ENCODE results near the gene CDC20.

DNA sequence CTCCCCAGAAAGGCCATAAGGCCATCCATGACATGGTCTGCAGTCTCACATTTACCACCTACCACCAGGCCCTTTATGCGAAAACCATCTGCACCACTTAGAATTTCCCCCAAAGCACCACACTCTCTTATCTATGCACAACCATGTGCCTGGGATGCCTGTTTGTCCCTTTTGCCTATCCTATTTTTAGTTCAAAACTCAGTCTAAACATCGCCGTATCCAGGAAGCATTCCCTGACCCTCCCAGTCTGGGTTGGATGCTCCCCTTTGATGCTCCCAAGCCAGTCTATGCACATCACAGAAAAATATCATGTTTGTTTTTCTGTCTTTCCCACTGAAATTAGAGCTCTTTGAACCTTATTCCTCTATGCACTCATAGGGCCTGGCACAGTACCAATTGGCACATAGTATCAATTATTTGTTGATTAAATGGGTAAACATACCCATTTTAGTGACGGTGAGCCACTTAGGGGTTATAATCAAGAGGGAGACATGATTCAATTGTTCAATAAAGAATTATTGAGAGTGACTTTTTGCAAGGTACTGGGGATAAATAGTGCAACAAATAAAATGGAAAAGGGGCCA lies 14.4 kb upstream of the CDC20 start:
- TF ChIP-seq, protein P1, sequence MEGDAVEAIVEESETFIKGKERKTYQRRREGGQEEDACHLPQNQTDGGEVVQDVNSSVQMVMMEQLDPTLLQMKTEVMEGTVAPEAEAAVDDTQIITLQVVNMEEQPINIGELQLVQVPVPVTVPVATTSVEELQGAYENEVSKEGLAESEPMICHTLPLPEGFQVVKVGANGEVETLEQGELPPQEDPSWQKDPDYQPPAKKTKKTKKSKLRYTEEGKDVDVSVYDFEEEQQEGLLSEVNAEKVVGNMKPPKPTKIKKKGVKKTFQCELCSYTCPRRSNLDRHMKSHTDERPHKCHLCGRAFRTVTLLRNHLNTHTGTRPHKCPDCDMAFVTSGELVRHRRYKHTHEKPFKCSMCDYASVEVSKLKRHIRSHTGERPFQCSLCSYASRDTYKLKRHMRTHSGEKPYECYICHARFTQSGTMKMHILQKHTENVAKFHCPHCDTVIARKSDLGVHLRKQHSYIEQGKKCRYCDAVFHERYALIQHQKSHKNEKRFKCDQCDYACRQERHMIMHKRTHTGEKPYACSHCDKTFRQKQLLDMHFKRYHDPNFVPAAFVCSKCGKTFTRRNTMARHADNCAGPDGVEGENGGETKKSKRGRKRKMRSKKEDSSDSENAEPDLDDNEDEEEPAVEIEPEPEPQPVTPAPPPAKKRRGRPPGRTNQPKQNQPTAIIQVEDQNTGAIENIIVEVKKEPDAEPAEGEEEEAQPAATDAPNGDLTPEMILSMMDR (IDR thresholded peaks at IDR 0.05; ENCODE audit: low read depth, low read length, poor library complexity, severe bottlenecking), result no peak
- TF ChIP-seq EZH2phosphoT487 (IDR thresholded peaks at IDR 0.05; ENCODE audit: borderline replicate concordance, low read length), result no peak
